HG03097 (cell line): ENCODE data around the gene SLC6A6.

Source experiments
- ATAC-seq: cut with Tn5 transposase; IDR thresholded peaks from one replicate; pipeline ENCODE4 v1.9.1; 2021; ENCODE audit not compliant: unreplicated experiment, low FRiP score

The SLC6A6 gene

GRCh38 chr3:14451844-14452739, 49.7 kb downstream of the SLC6A6 start:
- no peak for ATAC-seq

- ATAC-seq = no peak
These were observed 50.6 kb downstream of the SLC6A6 start for GRCh38 chr3:14452740-14453710.

- no peak for ATAC-seq
These were observed 51.7 kb downstream of the SLC6A6 start for GRCh38 chr3:14453876-14454638.

- no peak for ATAC-seq
These were observed 52.4 kb downstream of the SLC6A6 start for GRCh38 chr3:14454639-14455310.

GRCh38 chr3:14455571-14456317, 53.3 kb downstream of the SLC6A6 start:
- ATAC-seq = no peak

- ATAC-seq = no peak
These were observed 54.4 kb downstream of the SLC6A6 start for GRCh38 chr3:14456794-14457193.

- ATAC-seq = no peak
These were observed 55.1 kb downstream of the SLC6A6 start for GRCh38 chr3:14457481-14457880.

GRCh38 chr3:14457999-14458398, 55.6 kb downstream of the SLC6A6 start:
- ATAC-seq = no peak

- no peak for ATAC-seq
These were observed 56.2 kb downstream of the SLC6A6 start for GRCh38 chr3:14458434-14459275.

- no peak for ATAC-seq
These were observed 57.0 kb downstream of the SLC6A6 start for GRCh38 chr3:14459384-14459783.

- no peak for ATAC-seq
These were observed 57.4 kb downstream of the SLC6A6 start for GRCh38 chr3:14459787-14460186.

- ATAC-seq = no peak
These were observed 58.1 kb downstream of the SLC6A6 start for GRCh38 chr3:14460342-14461005.

GRCh38 chr3:14461006-14461747, 58.8 kb downstream of the SLC6A6 start:
- no peak for ATAC-seq

GRCh38 chr3:14461748-14462324, 59.4 kb downstream of the SLC6A6 start:
- ATAC-seq = no peak

- ATAC-seq = no peak
These were observed 60.3 kb downstream of the SLC6A6 start for GRCh38 chr3:14462738-14463137.

- ATAC-seq = no peak
These were observed 61.1 kb downstream of the SLC6A6 start for GRCh38 chr3:14463330-14464140.
